ENCODE data around the gene TMEM91. TPM values are rescaled to one million over a fixed set of nuclear protein-coding genes. Genes with fewer than 3 reads are reported as not detected.

The TMEM91 gene
- total and polyA plus RNA-seq, 7 donors: 0.46 to 47.1 (median 13.6) TPM

- peaks cover 0 to 34% (median 24%) of the 10 kb centered on the region in 4 donors for H3K4me1 ChIP-seq
- H3K4me3 ChIP-seq: peak within 1 kb of the TSS; percentile 74 to 85 (median 77)
- 0 to 1% methylated on average over 78 of the region's 78 CpGs for WGBS, 2 donors
- H3K27me3 ChIP-seq: no peaks in the 10 kb centered on the region
- no peaks in the 10 kb centered on the region for H3K9me3 ChIP-seq
- H3K27ac ChIP-seq: peak within 1 kb of the TSS; percentile 87 to 95 (median 94)
- H3K36me3 ChIP-seq: no peaks in the 10 kb centered on the region
- peak; percentile 96 for DNase-seq
- peak; percentile 85 to 88 (median 86) for TF ChIP-seq CTCF (IDR thresholded peaks at IDR 0.05)
- no peak for TF ChIP-seq EP300 (IDR thresholded peaks at IDR 0.05)
- peak; percentile 27 to 76 (median 64) for TF ChIP-seq POLR2AphosphoS5 (IDR thresholded peaks at IDR 0.05)
- TF ChIP-seq POLR2A (IDR thresholded peaks at IDR 0.05): no peak
- intact Hi-C loops (cut with DNase I): loop anchor here (2.0 to 5.0 kb wide), 4 partner anchors 29 to 91 kb away; partner anchors contain the start of genes BCKDHA, CCDC97, EXOSC5 and HNRNPUL1
Measured at GRCh38 chr19:41353466-41354342, 22.6 kb upstream of the TMEM91 start, which contains the start of gene TGFB1. Gene TGFB1, minus strand, starts transcription at chr19:41353922. Its CDS starts 878 bp downstream, at chr19:41353044.

- intact Hi-C loops (cut with DNase I): loop anchor here (5.0 kb wide), 2 partner anchors 42 to 92 kb away; partner anchors contain the start of genes CCDC97 and HNRNPUL1
- DNase-seq: peak; percentile 74
- Histone ChIP-seq H3K36me3 (no peaks in the 10 kb centered on the region), H3K27ac (peak overlapping the region; percentile 87 to 95 (median 94)), H3K9me3 (no peaks in the 10 kb centered on the region), H3K27me3 (no peaks in the 10 kb centered on the region), H3K4me1 (peaks cover 0 to 34% (median 24%) of the 10 kb centered on the region in 4 donors), H3K4me3 (peak overlapping the region; percentile 74 to 85 (median 77))
- 90 to 92% methylated on average over 23 of the region's 23 CpGs for WGBS, 2 donors
- TF ChIP-seq POLR2AphosphoS5 (IDR thresholded peaks at IDR 0.05) (no peak), EP300 (IDR thresholded peaks at IDR 0.05) (no peak), CTCF (IDR thresholded peaks at IDR 0.05) (peak in 2 of 4 experiments; percentile 7 to 17), POLR2A (IDR thresholded peaks at IDR 0.05) (no peak)
Measured at GRCh38 chr19:41354343-41354953, 21.9 kb upstream of the TMEM91 start.

- 94% methylated on average over 1 of the region's 1 CpG for WGBS, 2 donors
Measured at GRCh38 chr19:41355035-41355434, 21.3 kb upstream of the TMEM91 start.

GRCh38 chr19:41355802-41356201 is 20.5 kb upstream of the TMEM91 start:
- no peak for DNase-seq
- no peak overlapping the region for H3K4me3 ChIP-seq
- WGBS, 2 donors: 78 to 89% methylated on average over 3 of the region's 3 CpGs
- H3K4me1 ChIP-seq: peaks cover 0 to 27% (median 18%) of the 10 kb centered on the region in 4 donors
- H3K27ac ChIP-seq: no peak overlapping the region
- no peaks in the 10 kb centered on the region for H3K9me3 ChIP-seq
- no peaks in the 10 kb centered on the region for H3K36me3 ChIP-seq
- intact Hi-C loops (cut with DNase I): no loop called here
- TF ChIP-seq POLR2AphosphoS5 (IDR thresholded peaks at IDR 0.05) (no peak), CTCF (IDR thresholded peaks at IDR 0.05) (no peak), EP300 (IDR thresholded peaks at IDR 0.05) (no peak), POLR2A (IDR thresholded peaks at IDR 0.05) (no peak)
- no peaks in the 10 kb centered on the region for H3K27me3 ChIP-seq

More at GRCh38 chr19:41355035-41355434, 21.3 kb upstream of the TMEM91 start:
- DNase-seq: no peak
- Histone ChIP-seq H3K27me3 (no peaks in the 10 kb centered on the region), H3K36me3 (no peaks in the 10 kb centered on the region), H3K4me3 (no peak overlapping the region), H3K9me3 (no peaks in the 10 kb centered on the region), H3K27ac (peak overlapping the region in 2 of 4 donors; percentile 9 to 95), H3K4me1 (peaks cover 0 to 34% (median 24%) of the 10 kb centered on the region in 4 donors)
- intact Hi-C loops (cut with DNase I): no loop called here
- TF ChIP-seq CTCF (IDR thresholded peaks at IDR 0.05) (no peak), EP300 (IDR thresholded peaks at IDR 0.05) (no peak), POLR2A (IDR thresholded peaks at IDR 0.05) (no peak), POLR2AphosphoS5 (IDR thresholded peaks at IDR 0.05) (no peak)

Data from sigmoid colon (tissue), 7 donors.